ENCODE results near the gene DPP6. TPM values are rescaled to one million over a fixed set of nuclear protein-coding genes. Genes with fewer than 3 reads are reported as not detected.

DPP6 gene
- total RNA-seq, 1 donor from 2014 or later = 0.48 TPM

DNA sequence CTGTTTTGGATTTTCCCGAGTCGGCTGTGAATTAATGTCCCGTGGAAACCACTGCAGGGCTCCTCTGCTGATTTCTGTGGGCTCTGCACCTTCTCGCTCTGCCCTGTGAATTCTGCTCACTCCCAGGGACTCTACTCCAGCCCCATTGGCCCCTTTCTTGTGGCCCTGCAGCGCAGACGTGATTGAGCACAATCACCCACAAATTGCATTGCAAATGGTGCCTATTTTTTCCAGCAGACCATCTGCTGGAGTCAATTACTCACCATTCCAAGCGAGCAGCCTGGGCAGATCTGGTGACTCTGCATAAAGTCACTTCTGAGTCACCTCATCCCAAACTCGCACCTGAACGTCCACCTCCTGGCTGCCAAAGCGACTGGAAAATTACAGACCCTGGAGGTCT is 714.9 kb downstream of the DPP6 start:
- peaks cover 6% of the 10 kb centered on the region for H3K9me3 Mint-ChIP-seq (ENCODE audit: unreplicated experiment)
- no peak for FAIRE-seq
- no peak for TF ChIP-seq EZH2 (IDR thresholded peaks at IDR 0.05; ENCODE audit: insufficient read depth, low read length)
- TF ChIP-seq, protein P1, sequence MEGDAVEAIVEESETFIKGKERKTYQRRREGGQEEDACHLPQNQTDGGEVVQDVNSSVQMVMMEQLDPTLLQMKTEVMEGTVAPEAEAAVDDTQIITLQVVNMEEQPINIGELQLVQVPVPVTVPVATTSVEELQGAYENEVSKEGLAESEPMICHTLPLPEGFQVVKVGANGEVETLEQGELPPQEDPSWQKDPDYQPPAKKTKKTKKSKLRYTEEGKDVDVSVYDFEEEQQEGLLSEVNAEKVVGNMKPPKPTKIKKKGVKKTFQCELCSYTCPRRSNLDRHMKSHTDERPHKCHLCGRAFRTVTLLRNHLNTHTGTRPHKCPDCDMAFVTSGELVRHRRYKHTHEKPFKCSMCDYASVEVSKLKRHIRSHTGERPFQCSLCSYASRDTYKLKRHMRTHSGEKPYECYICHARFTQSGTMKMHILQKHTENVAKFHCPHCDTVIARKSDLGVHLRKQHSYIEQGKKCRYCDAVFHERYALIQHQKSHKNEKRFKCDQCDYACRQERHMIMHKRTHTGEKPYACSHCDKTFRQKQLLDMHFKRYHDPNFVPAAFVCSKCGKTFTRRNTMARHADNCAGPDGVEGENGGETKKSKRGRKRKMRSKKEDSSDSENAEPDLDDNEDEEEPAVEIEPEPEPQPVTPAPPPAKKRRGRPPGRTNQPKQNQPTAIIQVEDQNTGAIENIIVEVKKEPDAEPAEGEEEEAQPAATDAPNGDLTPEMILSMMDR (IDR thresholded peaks at IDR 0.05; ENCODE audit: insufficient read depth, low read depth, low read length) = no peak
- H3K4me1 Mint-ChIP-seq (ENCODE audit: low read depth, unreplicated experiment) = peaks cover 28% of the 10 kb centered on the region
- Histone ChIP-seq H3K4me2 (ENCODE audit: low read length) (peak overlapping the region; percentile 64), H3K79me2 (ENCODE audit: insufficient read depth, low read length) (no peaks in the 10 kb centered on the region), H3K9ac (ENCODE audit: low read length) (no peak overlapping the region), H3K9me3 (ENCODE audit: insufficient read depth, low read depth, low read length) (peaks cover 4% of the 10 kb centered on the region), H3K4me3 (ENCODE audit: insufficient read depth, low read depth, low read length) (no peak overlapping the region), H4K20me1 (ENCODE audit: insufficient read depth, low read length) (no peaks in the 10 kb centered on the region), H3K27ac (ENCODE audit: low read depth, low read length) (peak overlapping the region; percentile 53), H2AFZ (ENCODE audit: low read depth, low read length) (peak overlapping the region; percentile 34), H3K27me3 (ENCODE audit: insufficient read depth, low read length) (no peaks in the 10 kb centered on the region), H3K4me1 (ENCODE audit: insufficient read depth, low read length) (peaks cover 11% of the 10 kb centered on the region), H3K36me3 (ENCODE audit: insufficient read depth, low read length) (no peaks in the 10 kb centered on the region)
- H3K27ac Mint-ChIP-seq (ENCODE audit: unreplicated experiment) = peak overlapping the region; percentile 41
- H3K36me3 Mint-ChIP-seq (ENCODE audit: low read depth, unreplicated experiment) = no peaks in the 10 kb centered on the region
- peak overlapping the region; percentile 15 for H3K4me3 Mint-ChIP-seq (ENCODE audit: unreplicated experiment)
- H3K27me3 Mint-ChIP-seq (ENCODE audit: low read depth, unreplicated experiment) = no peaks in the 10 kb centered on the region
- DNase-seq (ENCODE audit: low read depth) = peak; percentile 71

DNA sequence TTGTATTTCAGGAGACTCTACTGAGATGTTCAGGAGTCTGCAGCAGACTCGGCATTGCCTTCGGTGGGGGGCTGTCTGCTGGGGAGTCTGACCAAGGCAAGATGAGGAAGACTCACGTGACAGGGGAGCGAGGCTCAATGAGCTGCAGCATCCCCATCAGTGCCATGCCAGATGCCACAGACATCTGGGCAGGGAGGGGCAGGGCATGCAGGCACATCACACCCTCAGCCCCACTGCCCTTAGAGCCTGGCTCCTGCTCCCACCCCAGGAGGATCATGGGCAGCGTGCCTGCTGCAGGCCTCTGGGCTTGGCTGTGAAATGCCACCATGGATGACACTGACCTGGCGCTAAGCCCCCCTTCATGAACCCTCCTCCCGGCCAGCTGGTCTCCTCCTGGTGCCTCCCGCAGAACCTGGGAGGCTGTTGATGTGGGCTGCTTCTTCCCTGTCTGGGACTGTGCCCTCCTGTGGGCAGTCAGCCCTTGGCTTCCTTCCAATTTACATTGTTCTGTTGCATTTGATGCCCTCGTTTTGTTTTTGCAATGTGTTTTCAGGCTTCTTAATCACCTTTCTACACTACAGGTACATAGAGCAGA is 715.7 kb downstream of the DPP6 start:
- no peaks in the 10 kb centered on the region for H3K27me3 Mint-ChIP-seq (ENCODE audit: low read depth, unreplicated experiment)
- no peak for FAIRE-seq

DNA sequence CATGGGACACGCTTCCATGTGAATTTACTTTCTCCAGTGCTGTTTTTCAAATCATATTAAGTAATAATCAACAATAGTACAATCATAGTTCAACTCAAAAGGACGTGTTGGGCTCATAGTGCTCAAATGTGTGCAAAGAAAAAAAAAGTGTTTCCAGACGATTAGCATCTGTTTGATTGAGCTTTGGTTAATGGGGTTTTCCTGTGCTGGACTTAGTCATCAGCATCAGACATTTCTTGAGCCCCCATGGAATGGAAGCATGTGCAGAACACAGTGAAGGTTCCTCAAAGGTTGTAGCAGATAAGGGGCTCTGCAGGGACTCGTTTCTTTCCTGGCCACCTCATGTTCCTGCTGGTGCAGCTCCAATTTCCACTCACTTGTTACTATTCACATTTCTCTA is 716.8 kb downstream of the DPP6 start:
- TF ChIP-seq EZH2 (IDR thresholded peaks at IDR 0.05; ENCODE audit: insufficient read depth, low read length) = no peak
- TF ChIP-seq, protein P1 (IDR thresholded peaks at IDR 0.05; ENCODE audit: insufficient read depth, low read depth, low read length) = no peak
- Histone ChIP-seq H3K4me2 (ENCODE audit: low read length) (no peak overlapping the region), H2AFZ (ENCODE audit: low read depth, low read length) (no peak overlapping the region), H4K20me1 (ENCODE audit: insufficient read depth, low read length) (no peaks in the 10 kb centered on the region), H3K9ac (ENCODE audit: low read length) (no peak overlapping the region), H3K4me3 (ENCODE audit: insufficient read depth, low read depth, low read length) (no peak overlapping the region), H3K79me2 (ENCODE audit: insufficient read depth, low read length) (no peaks in the 10 kb centered on the region), H3K36me3 (ENCODE audit: insufficient read depth, low read length) (no peaks in the 10 kb centered on the region), H3K4me1 (ENCODE audit: insufficient read depth, low read length) (peaks cover 11% of the 10 kb centered on the region), H3K27ac (ENCODE audit: low read depth, low read length) (no peak overlapping the region), H3K9me3 (ENCODE audit: insufficient read depth, low read depth, low read length) (peaks cover 4% of the 10 kb centered on the region), H3K27me3 (ENCODE audit: insufficient read depth, low read length) (no peaks in the 10 kb centered on the region)
- peaks cover 28% of the 10 kb centered on the region for H3K4me1 Mint-ChIP-seq (ENCODE audit: low read depth, unreplicated experiment)
- H3K27me3 Mint-ChIP-seq (ENCODE audit: low read depth, unreplicated experiment) = no peaks in the 10 kb centered on the region
- no peaks in the 10 kb centered on the region for H3K36me3 Mint-ChIP-seq (ENCODE audit: low read depth, unreplicated experiment)
- peaks cover 6% of the 10 kb centered on the region for H3K9me3 Mint-ChIP-seq (ENCODE audit: unreplicated experiment)
- H3K4me3 Mint-ChIP-seq (ENCODE audit: unreplicated experiment) = no peak overlapping the region
- H3K27ac Mint-ChIP-seq (ENCODE audit: unreplicated experiment) = no peak overlapping the region
- FAIRE-seq (no peak), DNase-seq (ENCODE audit: low read depth) (peak; percentile 54)

More for the DNA sequence above, 715.7 kb downstream of the DPP6 start:
- no peak overlapping the region for H3K27ac Mint-ChIP-seq (ENCODE audit: unreplicated experiment)
- no peak overlapping the region for H3K4me3 Mint-ChIP-seq (ENCODE audit: unreplicated experiment)
- TF ChIP-seq EZH2 (IDR thresholded peaks at IDR 0.05; ENCODE audit: insufficient read depth, low read length) = no peak
- TF ChIP-seq, protein P1 (IDR thresholded peaks at IDR 0.05; ENCODE audit: insufficient read depth, low read depth, low read length) = no peak
- Histone ChIP-seq H3K4me1 (ENCODE audit: insufficient read depth, low read length) (peaks cover 11% of the 10 kb centered on the region), H3K4me3 (ENCODE audit: insufficient read depth, low read depth, low read length) (no peak overlapping the region), H2AFZ (ENCODE audit: low read depth, low read length) (no peak overlapping the region), H3K9me3 (ENCODE audit: insufficient read depth, low read depth, low read length) (peaks cover 4% of the 10 kb centered on the region), H3K27me3 (ENCODE audit: insufficient read depth, low read length) (no peaks in the 10 kb centered on the region), H4K20me1 (ENCODE audit: insufficient read depth, low read length) (no peaks in the 10 kb centered on the region), H3K79me2 (ENCODE audit: insufficient read depth, low read length) (no peaks in the 10 kb centered on the region), H3K27ac (ENCODE audit: low read depth, low read length) (peak overlapping the region; percentile 25), H3K4me2 (ENCODE audit: low read length) (no peak overlapping the region), H3K36me3 (ENCODE audit: insufficient read depth, low read length) (no peaks in the 10 kb centered on the region), H3K9ac (ENCODE audit: low read length) (no peak overlapping the region)
- H3K36me3 Mint-ChIP-seq (ENCODE audit: low read depth, unreplicated experiment) = no peaks in the 10 kb centered on the region
- peaks cover 28% of the 10 kb centered on the region for H3K4me1 Mint-ChIP-seq (ENCODE audit: low read depth, unreplicated experiment)
- DNase-seq (ENCODE audit: low read depth) = no peak
- peaks cover 6% of the 10 kb centered on the region for H3K9me3 Mint-ChIP-seq (ENCODE audit: unreplicated experiment)
